ENCODE results near the gene SORCS2. TPM values are rescaled to one million over a fixed set of nuclear protein-coding genes. Genes with fewer than 3 reads are reported as not detected.

Gene SORCS2
- total and polyA plus RNA-seq, 2 of the 13 experiments (the other 11 are each of a cell fraction or from before 2014, with no cell fraction given): 0.82 to 1.0 TPM

DNA sequence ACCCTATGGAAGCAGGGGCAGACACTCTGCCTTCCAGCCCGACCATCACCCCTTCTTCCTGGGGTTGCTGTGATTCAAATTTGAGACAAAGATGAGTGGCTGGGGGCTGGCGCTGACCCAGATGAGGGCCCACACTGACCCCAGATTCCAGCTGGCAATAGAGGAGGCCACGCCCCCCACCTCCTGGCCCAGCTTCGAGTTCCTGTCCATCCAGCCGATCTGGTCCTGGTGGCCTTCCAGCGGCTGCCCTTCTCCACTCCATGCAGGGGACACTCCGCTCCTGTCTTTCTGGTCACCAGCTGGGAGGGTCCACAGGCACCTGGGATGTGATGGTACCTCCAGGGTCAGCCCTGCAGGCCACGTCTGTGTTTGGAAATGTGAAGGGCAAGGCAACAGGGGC is 340.9 kb downstream of the SORCS2 start (continued):
- TF ChIP-seq, protein P1, sequence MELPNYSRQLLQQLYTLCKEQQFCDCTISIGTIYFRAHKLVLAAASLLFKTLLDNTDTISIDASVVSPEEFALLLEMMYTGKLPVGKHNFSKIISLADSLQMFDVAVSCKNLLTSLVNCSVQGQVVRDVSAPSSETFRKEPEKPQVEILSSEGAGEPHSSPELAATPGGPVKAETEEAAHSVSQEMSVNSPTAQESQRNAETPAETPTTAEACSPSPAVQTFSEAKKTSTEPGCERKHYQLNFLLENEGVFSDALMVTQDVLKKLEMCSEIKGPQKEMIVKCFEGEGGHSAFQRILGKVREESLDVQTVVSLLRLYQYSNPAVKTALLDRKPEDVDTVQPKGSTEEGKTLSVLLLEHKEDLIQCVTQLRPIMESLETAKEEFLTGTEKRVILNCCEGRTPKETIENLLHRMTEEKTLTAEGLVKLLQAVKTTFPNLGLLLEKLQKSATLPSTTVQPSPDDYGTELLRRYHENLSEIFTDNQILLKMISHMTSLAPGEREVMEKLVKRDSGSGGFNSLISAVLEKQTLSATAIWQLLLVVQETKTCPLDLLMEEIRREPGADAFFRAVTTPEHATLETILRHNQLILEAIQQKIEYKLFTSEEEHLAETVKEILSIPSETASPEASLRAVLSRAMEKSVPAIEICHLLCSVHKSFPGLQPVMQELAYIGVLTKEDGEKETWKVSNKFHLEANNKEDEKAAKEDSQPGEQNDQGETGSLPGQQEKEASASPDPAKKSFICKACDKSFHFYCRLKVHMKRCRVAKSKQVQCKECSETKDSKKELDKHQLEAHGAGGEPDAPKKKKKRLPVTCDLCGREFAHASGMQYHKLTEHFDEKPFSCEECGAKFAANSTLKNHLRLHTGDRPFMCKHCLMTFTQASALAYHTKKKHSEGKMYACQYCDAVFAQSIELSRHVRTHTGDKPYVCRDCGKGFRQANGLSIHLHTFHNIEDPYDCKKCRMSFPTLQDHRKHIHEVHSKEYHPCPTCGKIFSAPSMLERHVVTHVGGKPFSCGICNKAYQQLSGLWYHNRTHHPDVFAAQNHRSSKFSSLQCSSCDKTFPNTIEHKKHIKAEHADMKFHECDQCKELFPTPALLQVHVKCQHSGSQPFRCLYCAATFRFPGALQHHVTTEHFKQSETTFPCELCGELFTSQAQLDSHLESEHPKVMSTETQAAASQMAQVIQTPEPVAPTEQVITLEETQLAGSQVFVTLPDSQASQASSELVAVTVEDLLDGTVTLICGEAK (IDR thresholded peaks at IDR 0.05): no peak
- TF ChIP-seq, protein P1 (CRISPR knock-in tag; IDR thresholded peaks at IDR 0.05): no peak
- no peak for TF ChIP-seq ZNF296 (CRISPR knock-in tag; conservative IDR thresholded peaks at IDR 0.05)
- TF ChIP-seq KAT7 (CRISPR knock-in tag; IDR thresholded peaks at IDR 0.05; ENCODE audit: borderline replicate concordance): no peak
- TF ChIP-seq, protein P2, sequence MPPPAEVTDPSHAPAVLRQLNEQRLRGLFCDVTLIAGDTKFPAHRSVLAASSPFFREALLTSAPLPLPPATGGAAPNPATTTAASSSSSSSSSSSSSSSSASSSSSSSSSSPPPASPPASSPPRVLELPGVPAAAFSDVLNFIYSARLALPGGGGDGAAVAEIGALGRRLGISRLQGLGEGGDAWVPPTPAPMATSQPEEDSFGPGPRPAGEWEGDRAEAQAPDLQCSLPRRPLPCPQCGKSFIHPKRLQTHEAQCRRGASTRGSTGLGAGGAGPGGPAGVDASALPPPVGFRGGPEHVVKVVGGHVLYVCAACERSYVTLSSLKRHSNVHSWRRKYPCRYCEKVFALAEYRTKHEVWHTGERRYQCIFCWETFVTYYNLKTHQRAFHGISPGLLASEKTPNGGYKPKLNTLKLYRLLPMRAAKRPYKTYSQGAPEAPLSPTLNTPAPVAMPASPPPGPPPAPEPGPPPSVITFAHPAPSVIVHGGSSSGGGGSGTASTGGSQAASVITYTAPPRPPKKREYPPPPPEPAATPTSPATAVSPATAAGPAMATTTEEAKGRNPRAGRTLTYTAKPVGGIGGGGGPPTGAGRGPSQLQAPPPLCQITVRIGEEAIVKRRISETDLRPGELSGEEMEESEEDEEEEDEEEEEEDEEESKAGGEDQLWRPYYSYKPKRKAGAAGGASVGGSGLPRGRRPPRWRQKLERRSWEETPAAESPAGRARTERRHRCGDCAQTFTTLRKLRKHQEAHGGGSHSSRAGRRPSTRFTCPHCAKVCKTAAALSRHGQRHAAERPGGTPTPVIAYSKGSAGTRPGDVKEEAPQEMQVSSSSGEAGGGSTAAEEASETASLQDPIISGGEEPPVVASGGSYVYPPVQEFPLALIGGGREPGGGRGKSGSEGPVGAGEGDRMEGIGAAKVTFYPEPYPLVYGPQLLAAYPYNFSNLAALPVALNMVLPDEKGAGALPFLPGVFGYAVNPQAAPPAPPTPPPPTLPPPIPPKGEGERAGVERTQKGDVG (CRISPR knock-in tag; IDR thresholded peaks at IDR 0.05; ENCODE audit: borderline replicate concordance): no peak
- TF ChIP-seq ARNT2 (CRISPR knock-in tag; IDR thresholded peaks at IDR 0.05; ENCODE audit: low read depth): no peak
- TF ChIP-seq KLF15 (CRISPR knock-in tag; IDR thresholded peaks at IDR 0.05; ENCODE audit: borderline replicate concordance): no peak
- TF ChIP-seq, protein P3, sequence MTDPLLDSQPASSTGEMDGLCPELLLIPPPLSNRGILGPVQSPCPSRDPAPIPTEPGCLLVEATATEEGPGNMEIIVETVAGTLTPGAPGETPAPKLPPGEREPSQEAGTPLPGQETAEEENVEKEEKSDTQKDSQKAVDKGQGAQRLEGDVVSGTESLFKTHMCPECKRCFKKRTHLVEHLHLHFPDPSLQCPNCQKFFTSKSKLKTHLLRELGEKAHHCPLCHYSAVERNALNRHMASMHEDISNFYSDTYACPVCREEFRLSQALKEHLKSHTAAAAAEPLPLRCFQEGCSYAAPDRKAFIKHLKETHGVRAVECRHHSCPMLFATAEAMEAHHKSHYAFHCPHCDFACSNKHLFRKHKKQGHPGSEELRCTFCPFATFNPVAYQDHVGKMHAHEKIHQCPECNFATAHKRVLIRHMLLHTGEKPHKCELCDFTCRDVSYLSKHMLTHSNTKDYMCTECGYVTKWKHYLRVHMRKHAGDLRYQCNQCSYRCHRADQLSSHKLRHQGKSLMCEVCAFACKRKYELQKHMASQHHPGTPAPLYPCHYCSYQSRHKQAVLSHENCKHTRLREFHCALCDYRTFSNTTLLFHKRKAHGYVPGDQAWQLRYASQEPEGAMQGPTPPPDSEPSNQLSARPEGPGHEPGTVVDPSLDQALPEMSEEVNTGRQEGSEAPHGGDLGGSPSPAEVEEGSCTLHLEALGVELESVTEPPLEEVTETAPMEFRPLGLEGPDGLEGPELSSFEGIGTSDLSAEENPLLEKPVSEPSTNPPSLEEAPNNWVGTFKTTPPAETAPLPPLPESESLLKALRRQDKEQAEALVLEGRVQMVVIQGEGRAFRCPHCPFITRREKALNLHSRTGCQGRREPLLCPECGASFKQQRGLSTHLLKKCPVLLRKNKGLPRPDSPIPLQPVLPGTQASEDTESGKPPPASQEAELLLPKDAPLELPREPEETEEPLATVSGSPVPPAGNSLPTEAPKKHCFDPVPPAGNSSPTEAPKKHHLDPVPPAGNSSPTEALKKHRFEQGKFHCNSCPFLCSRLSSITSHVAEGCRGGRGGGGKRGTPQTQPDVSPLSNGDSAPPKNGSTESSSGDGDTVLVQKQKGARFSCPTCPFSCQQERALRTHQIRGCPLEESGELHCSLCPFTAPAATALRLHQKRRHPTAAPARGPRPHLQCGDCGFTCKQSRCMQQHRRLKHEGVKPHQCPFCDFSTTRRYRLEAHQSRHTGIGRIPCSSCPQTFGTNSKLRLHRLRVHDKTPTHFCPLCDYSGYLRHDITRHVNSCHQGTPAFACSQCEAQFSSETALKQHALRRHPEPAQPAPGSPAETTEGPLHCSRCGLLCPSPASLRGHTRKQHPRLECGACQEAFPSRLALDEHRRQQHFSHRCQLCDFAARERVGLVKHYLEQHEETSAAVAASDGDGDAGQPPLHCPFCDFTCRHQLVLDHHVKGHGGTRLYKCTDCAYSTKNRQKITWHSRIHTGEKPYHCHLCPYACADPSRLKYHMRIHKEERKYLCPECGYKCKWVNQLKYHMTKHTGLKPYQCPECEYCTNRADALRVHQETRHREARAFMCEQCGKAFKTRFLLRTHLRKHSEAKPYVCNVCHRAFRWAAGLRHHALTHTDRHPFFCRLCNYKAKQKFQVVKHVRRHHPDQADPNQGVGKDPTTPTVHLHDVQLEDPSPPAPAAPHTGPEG (CRISPR knock-in tag; IDR thresholded peaks at IDR 0.05): no peak
- TF ChIP-seq, protein P4, sequence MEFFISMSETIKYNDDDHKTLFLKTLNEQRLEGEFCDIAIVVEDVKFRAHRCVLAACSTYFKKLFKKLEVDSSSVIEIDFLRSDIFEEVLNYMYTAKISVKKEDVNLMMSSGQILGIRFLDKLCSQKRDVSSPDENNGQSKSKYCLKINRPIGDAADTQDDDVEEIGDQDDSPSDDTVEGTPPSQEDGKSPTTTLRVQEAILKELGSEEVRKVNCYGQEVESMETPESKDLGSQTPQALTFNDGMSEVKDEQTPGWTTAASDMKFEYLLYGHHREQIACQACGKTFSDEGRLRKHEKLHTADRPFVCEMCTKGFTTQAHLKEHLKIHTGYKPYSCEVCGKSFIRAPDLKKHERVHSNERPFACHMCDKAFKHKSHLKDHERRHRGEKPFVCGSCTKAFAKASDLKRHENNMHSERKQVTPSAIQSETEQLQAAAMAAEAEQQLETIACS (CRISPR knock-in tag; IDR thresholded peaks at IDR 0.05): no peak
- no peak for TF ChIP-seq ZFP36L1 (CRISPR knock-in tag; IDR thresholded peaks at IDR 0.05)
